Adipocyte (in vitro differentiated cells): Measurements from ENCODE around the gene TPP2.
A peak's percentile ranks its signal among the peaks of the same experiment; 100 is the strongest.

Source experiments
- DNase-seq: peaks from one replicate; pipeline ENCODE4 v3.0.0-alpha.2; 2015; ENCODE audit warnings: low read depth
- H3K27me3 ChIP-seq: replicated peaks from 2 replicates; pipeline ENCODE4 v1.7.0; 2013; ENCODE audit warnings: mild to moderate bottlenecking, low read length, moderate library complexity; ENCODE audit not compliant: control insufficient read depth, insufficient read depth
- H3K36me3 ChIP-seq: 2 replicates; pipeline ENCODE4 v1.7.0; 2013; ENCODE audit warnings: low read length, mild to moderate bottlenecking, moderate library complexity; ENCODE audit not compliant: control insufficient read depth, insufficient read depth, severe bottlenecking
- H3K4me1 ChIP-seq: 2 replicates; pipeline ENCODE4 v1.7.0; 2013; ENCODE audit warnings: mild to moderate bottlenecking, low read length, moderate library complexity; ENCODE audit not compliant: control insufficient read depth, insufficient read depth
- H3K4me3 ChIP-seq: 2 replicates; pipeline ENCODE4 v1.7.0; 2013; ENCODE audit warnings: mild to moderate bottlenecking, low read length, moderate library complexity
- H3K9ac ChIP-seq: 2 replicates; pipeline ENCODE4 v1.7.0; 2013; ENCODE audit warnings: mild to moderate bottlenecking, low read length, moderate library complexity
- H3K9me3 ChIP-seq: 2 replicates; pipeline ENCODE4 v1.7.0; 2013; ENCODE audit warnings: mild to moderate bottlenecking, low read length, moderate library complexity; ENCODE audit not compliant: control insufficient read depth

The TPP2 gene

DNA sequence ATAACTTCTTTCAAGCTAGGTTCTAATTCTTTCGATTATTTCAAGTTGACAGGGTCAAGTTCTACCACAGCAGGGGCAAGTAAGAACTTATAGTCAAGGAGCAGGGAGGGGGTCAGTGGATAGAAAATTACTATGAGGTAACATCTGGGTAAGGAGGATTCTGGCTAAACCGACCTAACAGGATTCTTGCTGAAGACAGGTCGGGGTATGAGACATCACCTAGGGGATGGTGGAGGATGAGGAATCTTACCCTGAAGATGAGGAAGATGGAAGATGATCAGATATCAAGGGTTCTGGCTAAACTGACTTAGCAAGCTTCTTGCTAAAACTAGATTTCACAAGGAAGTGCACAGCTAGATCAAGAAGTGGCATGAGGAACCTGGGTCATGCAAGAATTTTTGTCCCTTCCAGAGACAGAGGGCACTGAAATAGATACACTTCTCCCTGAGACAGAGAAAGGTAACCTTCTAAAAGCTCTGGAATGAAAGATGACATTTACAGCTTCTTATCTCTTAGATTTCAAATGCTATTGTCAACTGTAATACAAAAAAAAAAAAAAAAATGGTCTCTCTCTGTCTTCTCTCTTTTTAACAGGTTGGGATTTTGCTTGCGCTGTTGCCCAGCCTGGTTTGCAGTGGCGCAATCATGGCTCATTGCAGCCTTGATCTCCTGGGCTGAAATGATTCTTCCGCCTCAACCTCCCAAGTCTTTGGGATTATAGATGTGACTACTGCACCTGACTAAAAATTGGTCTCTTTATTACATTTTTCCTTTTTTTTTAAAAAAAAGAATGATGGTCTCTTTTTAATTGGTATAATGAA lies 107.7 kb downstream of the TPP2 start:
- Histone ChIP-seq H3K9ac (no peak overlapping the region), H3K4me3 (no peak overlapping the region), H3K27me3 (no peaks in the 10 kb centered on the region), H3K9me3 (no peaks in the 10 kb centered on the region), H3K36me3 (no peaks in the 10 kb centered on the region), H3K4me1 (peaks cover 69% of the 10 kb centered on the region)
- no peak for DNase-seq

DNA sequence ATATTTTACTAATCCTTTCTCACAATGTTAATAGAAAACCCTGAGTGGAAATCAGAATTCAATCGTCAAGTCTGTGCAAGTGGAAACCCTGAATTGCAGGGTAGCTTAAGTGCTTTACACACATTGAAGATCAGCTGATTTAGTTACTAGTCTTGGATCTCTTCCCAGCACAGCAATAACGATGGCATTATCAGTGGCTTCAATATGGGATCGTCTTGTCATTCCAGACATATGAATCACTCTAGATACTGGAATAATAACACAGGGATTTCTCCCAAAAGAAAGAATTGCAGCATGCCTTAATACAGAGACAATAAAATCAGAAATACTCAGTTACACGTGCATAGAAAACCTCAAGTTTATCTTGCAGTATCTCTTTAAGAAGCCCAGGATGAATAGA lies 110.7 kb downstream of the TPP2 start:
- Histone ChIP-seq H3K4me3 (peak overlapping the region; percentile 42), H3K4me1 (peaks cover 62% of the 10 kb centered on the region), H3K9ac (peak overlapping the region; percentile 60), H3K36me3 (no peaks in the 10 kb centered on the region), H3K27me3 (no peaks in the 10 kb centered on the region), H3K9me3 (no peaks in the 10 kb centered on the region)
- DNase-seq, result peak; percentile 84

DNA sequence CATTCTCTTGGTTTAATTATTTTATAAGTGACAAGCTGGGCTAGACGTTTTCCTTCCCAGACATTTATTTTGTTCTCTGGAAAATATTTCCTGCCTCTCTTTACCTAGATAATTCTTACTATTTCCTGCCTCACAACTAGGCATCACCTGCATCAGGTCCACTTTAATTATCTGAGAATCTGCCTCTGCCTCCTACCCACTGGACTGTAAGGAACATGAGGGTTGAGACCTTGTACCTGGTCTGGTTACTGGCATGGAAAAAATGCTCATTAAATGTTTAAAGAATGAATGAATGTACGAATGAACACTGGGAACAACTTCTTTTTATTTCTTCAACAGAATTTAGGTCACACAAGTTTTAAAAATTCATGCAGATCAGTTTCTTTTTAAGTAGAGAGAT lies 111.4 kb downstream of the TPP2 start:
- Histone ChIP-seq H3K4me1 (peaks cover 57% of the 10 kb centered on the region), H3K4me3 (peak overlapping the region; percentile 42), H3K9ac (peak overlapping the region; percentile 60), H3K36me3 (no peaks in the 10 kb centered on the region), H3K27me3 (no peaks in the 10 kb centered on the region), H3K9me3 (no peaks in the 10 kb centered on the region)
- DNase-seq, result no peak

DNA sequence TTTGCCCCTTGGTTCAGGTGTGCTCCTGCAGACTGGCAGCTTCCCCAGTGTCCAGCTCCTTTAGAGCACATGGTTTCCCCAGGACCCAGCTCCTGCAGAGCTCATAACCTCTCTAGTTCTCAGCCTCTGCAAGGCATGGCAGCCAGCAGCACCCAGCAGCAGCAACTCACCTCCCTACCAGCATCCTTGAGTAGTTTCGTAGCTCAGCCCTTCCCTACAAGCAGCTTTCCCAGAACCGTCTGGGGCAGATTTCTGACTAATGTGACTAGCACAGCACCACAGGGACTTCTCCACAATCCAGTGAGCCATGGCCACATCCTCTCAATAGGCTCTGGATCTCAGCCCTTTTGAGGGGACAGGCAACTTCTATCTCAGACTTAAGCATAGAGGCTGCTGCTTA lies 112.2 kb downstream of the TPP2 start:
- DNase-seq, result no peak
- no peak overlapping the region for H3K9ac ChIP-seq
- no peaks in the 10 kb centered on the region for H3K27me3 ChIP-seq
- H3K4me1 ChIP-seq, result peaks cover 49% of the 10 kb centered on the region
- H3K4me3 ChIP-seq, result no peak overlapping the region
- no peaks in the 10 kb centered on the region for H3K36me3 ChIP-seq
- no peaks in the 10 kb centered on the region for H3K9me3 ChIP-seq

DNA sequence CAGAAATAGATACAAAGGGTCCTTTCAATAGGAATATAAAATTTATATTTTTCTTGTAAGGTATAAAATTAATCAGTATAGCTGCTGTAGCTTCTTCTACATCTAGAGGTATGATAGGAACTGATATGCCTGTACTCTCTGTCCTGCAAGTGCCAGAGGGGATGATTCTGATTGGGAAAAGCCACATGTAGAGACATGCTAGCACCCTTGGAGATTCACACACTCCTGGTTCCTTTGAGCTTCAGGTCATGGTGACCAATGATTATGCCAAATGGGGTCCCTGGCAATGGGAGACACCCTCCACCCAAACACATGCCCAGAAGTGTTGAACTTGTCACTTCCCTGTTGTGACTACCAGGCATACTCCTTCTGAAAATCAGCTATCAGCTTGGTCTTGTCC lies 112.8 kb downstream of the TPP2 start:
- peaks cover 45% of the 10 kb centered on the region for H3K4me1 ChIP-seq
- no peak for DNase-seq
- H3K36me3 ChIP-seq, result no peaks in the 10 kb centered on the region
- H3K9ac ChIP-seq, result no peak overlapping the region
- H3K4me3 ChIP-seq, result no peak overlapping the region
- no peaks in the 10 kb centered on the region for H3K9me3 ChIP-seq
- H3K27me3 ChIP-seq, result no peaks in the 10 kb centered on the region

DNA sequence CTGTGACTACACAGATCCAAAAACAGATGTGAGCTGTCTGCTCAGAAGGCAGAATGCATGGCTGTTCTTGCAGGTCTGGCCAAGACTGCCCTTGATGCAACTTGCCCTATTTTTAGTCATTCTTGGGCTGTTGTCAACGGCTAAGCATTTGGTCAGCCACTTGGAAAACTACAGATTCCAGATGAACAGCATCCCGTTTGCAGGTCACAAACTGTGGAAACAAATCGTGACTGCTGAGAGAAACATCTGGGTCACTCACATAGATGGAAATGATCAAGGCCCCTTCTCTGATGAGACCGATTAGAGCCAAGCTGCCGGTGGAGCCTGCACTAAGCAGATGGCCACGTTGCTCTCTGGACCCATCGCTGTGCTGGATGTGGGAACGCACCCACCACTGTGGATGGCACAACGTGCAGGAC lies 113.5 kb downstream of the TPP2 start:
- peaks cover 37% of the 10 kb centered on the region for H3K4me1 ChIP-seq
- no peaks in the 10 kb centered on the region for H3K27me3 ChIP-seq
- H3K9me3 ChIP-seq, result no peaks in the 10 kb centered on the region
- no peak overlapping the region for H3K9ac ChIP-seq
- no peak for DNase-seq
- no peaks in the 10 kb centered on the region for H3K36me3 ChIP-seq
- no peak overlapping the region for H3K4me3 ChIP-seq

DNA sequence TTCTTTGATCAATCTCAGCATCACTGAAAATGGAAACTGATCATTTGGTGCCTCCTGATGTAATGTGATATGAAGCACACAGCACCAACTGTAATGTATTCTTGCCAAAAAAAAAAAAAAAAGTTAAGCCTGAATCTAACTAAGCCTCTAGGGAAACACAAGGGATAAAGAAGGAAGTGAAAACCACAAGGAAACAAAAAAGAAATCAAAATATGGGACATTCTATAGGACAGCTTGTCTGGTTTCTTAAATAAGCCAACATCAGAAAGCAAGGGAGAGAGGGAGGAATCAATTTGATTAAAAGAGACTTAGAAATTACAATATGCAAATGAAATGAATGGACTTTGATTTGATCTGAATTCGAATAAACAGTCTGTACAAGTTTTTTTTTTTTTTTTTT lies 118.7 kb downstream of the TPP2 start:
- H3K36me3 ChIP-seq, result no peaks in the 10 kb centered on the region

DNA sequence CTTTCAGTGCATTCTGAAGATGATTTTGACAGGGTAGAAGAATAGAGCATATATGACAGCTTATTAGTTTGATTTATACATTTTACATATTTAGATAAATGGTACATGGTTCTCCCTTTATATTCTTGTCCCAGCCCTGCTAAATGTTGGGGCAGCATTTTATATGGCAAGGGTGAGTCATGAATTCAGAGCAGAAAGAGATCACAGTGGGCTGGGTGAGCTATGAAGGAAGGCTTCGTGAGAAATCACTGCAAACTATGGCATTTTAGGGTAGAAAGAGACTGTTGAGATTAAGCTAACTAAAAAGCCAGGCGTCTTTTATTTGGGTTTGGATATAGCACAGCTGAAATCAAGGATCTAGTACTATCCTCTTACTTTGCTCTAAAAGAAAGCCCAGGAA lies 122.0 kb downstream of the TPP2 start:
- no peaks in the 10 kb centered on the region for H3K36me3 ChIP-seq
- no peaks in the 10 kb centered on the region for H3K9me3 ChIP-seq
- DNase-seq, result peak; percentile 33

More for the DNA sequence above, 118.7 kb downstream of the TPP2 start:
- H3K9ac ChIP-seq, result no peak overlapping the region
- no peak for DNase-seq
- no peak overlapping the region for H3K4me3 ChIP-seq
- H3K27me3 ChIP-seq, result no peaks in the 10 kb centered on the region
- H3K9me3 ChIP-seq, result no peaks in the 10 kb centered on the region
- peaks cover 10% of the 10 kb centered on the region for H3K4me1 ChIP-seq

DNA sequence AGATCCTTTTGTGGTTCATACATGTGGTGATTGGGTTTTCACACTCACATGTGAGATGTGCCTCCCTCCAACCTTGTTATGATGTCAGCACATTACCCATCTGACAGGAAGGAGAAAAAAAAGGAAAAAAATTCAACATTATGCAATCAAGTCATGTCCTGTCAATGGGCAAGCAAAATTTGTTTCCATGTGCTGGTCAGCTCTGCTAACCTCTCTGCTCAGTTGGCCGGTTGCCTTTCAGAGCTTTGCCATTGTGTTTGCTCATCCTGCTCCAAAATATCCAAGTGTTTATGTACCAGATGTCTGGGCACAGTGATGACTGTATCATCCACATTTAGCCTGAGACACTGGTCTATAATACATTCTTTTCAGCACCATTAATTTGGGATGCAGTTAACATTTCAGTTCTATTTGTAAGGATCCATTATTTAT lies 125.0 kb downstream of the TPP2 start:
- no peaks in the 10 kb centered on the region for H3K9me3 ChIP-seq
- no peaks in the 10 kb centered on the region for H3K27me3 ChIP-seq
- H3K9ac ChIP-seq, result no peak overlapping the region
- no peak overlapping the region for H3K4me3 ChIP-seq
- no peak for DNase-seq
- no peaks in the 10 kb centered on the region for H3K36me3 ChIP-seq
- H3K4me1 ChIP-seq, result peaks cover 14% of the 10 kb centered on the region

More for the DNA sequence above, 122.0 kb downstream of the TPP2 start:
- Histone ChIP-seq H3K27me3 (no peaks in the 10 kb centered on the region), H3K9ac (no peak overlapping the region), H3K4me3 (no peak overlapping the region), H3K4me1 (peaks cover 14% of the 10 kb centered on the region)

DNA sequence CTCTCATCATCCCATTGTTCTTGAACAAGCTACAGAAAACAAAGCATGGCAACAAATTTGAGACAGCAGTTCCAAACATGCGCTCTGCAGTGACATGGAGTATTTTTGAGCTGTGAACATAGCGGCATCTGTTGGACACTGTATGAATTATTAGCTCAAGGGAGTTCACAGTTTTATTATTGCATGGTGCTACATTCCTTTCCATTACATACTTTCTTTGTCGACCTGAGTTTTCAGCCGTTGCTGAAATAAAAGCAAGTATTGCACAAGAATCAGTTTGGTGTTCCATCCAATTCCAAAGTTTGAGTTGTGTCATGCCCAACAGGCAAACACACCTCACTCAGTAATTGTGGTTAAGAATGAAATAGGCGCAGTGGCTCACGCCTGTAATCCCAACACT lies 128.1 kb downstream of the TPP2 start:
- H3K4me1 ChIP-seq, result peaks cover 16% of the 10 kb centered on the region
- H3K36me3 ChIP-seq, result no peaks in the 10 kb centered on the region
- H3K4me3 ChIP-seq, result no peak overlapping the region
- no peak overlapping the region for H3K9ac ChIP-seq
- H3K27me3 ChIP-seq, result no peaks in the 10 kb centered on the region
- no peaks in the 10 kb centered on the region for H3K9me3 ChIP-seq
- DNase-seq, result peak; percentile 47

DNA sequence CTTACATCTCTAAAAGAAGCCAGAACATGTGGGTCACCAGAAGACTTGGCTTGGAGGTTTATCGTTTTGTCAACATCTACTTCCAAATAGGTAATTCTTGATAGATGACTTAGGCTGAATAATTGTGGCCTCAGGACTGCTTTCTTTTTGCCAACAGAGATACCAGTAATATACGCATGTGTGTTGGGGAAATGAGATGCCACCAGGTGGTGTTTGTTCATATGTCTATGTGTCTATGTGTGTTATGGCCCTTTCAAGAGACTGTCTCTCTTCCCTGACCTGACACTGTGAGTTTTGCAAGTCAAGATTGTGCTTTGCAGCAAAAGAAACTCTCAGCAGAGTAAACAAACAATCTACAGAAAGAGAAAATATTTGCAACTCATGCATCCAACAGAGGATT lies 129.6 kb downstream of the TPP2 start:
- H3K4me1 ChIP-seq, result peaks cover 28% of the 10 kb centered on the region
- no peak overlapping the region for H3K4me3 ChIP-seq
- DNase-seq, result no peak
- H3K36me3 ChIP-seq, result no peaks in the 10 kb centered on the region
- H3K27me3 ChIP-seq, result no peaks in the 10 kb centered on the region
- H3K9me3 ChIP-seq, result no peaks in the 10 kb centered on the region
- no peak overlapping the region for H3K9ac ChIP-seq
